Umbilical cord (tissue), 1 donor: Measurements from ENCODE around the gene CYP2S1. TPM values are rescaled to one million over a fixed set of nuclear protein-coding genes. Genes with fewer than 3 reads are reported as not detected.

Source experiments
- total RNA-seq: library from RNA; depleted of rRNA; stranded (reverse); fragments of >200 nt; gene quantifications from one replicate; pipeline ENCODE4 v1.2.3, GENCODE V29; 2014; ENCODE audit warnings: low replicate concordance; ENCODE audit not compliant: insufficient read depth

Gene CYP2S1
- total RNA-seq, 1 donor from 2014 or later = 1.2 TPM

Other genes with a start within 250 kb of the CYP2S1 start
- gene CYP2B6, start 201.9 kb upstream of the CYP2S1 start, total RNA-seq = 0.48 TPM
- not detected for gene CYP2A13, start 104.8 kb upstream of the CYP2S1 start, total RNA-seq
- gene CYP2F1, start 78.8 kb upstream of the CYP2S1 start, total RNA-seq = not detected
- gene AXL, start 26.0 kb downstream of the CYP2S1 start, total RNA-seq = 104 TPM
- 56.8 TPM for gene HNRNPUL1, start 71.2 kb downstream of the CYP2S1 start, total RNA-seq
- gene CCDC97, start 117.0 kb downstream of the CYP2S1 start, total RNA-seq = 5.1 TPM
- gene TGFB1, start 160.7 kb downstream of the CYP2S1 start, total RNA-seq = 13.2 TPM
- 2.2 TPM for gene B9D2, start 170.9 kb downstream of the CYP2S1 start, total RNA-seq
- gene TMEM91, start 183.3 kb downstream of the CYP2S1 start, total RNA-seq = 32.0 TPM
- gene EXOSC5, start 204.1 kb downstream of the CYP2S1 start, total RNA-seq = 15.9 TPM
- gene BCKDHA, start 204.6 kb downstream of the CYP2S1 start, total RNA-seq = 31.1 TPM
- gene B3GNT8, start 234.2 kb downstream of the CYP2S1 start, total RNA-seq = not detected
- gene DMAC2, start 246.7 kb downstream of the CYP2S1 start, total RNA-seq = 20.9 TPM
- gene ERICH4, start 249.9 kb downstream of the CYP2S1 start, total RNA-seq = not detected